K562 (cell line): Measurements from ENCODE around the gene DCTN2. TPM values are rescaled to one million over a fixed set of nuclear protein-coding genes. Genes with fewer than 3 reads are reported as not detected.
A peak's percentile ranks its signal among the peaks of the same experiment; 100 is the strongest.

ENCODE experiments used
- ARID1B ChIP-seq: fragments of 450-650 bp; IDR thresholded peaks from 2 replicates; pipeline ENCODE4 v1.6.1; 2016; ENCODE audit warnings: antibody characterized with exemption, mild to moderate bottlenecking, inconsistent platforms
- CHAMP1 ChIP-seq: fragments of 450-650 bp; IDR thresholded peaks from 2 replicates; pipeline ENCODE4 v1.6.1; 2016; ENCODE audit warnings: mild to moderate bottlenecking
- CREM ChIP-seq: IDR thresholded peaks from 2 replicates; pipeline ENCODE4 v1.6.1; 2014; ENCODE audit warnings: antibody characterized with exemption, low read depth
- E2F5 ChIP-seq: sonication (generic); formaldehyde crosslinking; IDR thresholded peaks from 2 replicates; pipeline ENCODE4 v1.8.0; 2022; ENCODE audit warnings: mild to moderate bottlenecking, missing genetic modification reagents
- FOS ChIP-seq: IDR thresholded peaks from 3 replicates; pipeline ENCODE4 v1.6.1; 2011; ENCODE audit not compliant: insufficient read length; ENCODE audit errors: extremely low read depth
- GTF2A2 ChIP-seq: IDR thresholded peaks from 2 replicates; pipeline ENCODE4 v1.6.1; 2016; ENCODE audit warnings: mild to moderate bottlenecking, missing genetic modification characterization, missing compliant biosample characterization
- MTA2 ChIP-seq: fragments of 450-650 bp; IDR thresholded peaks from 2 replicates; pipeline ENCODE4 v1.6.1; 2016; ENCODE audit warnings: low read depth
- NCOA6 ChIP-seq: fragments of 450-650 bp; IDR thresholded peaks from 2 replicates; pipeline ENCODE4 v1.6.1; 2017; ENCODE audit warnings: mild to moderate bottlenecking
- NFYB ChIP-seq: IDR thresholded peaks from 2 replicates; pipeline ENCODE4 v1.6.1; 2011; ENCODE audit warnings: mild to moderate bottlenecking, moderate library complexity; ENCODE audit not compliant: insufficient read length; ENCODE audit errors: extremely low read depth
- NR0B1 ChIP-seq: fragments of 450-650 bp; IDR thresholded peaks from one replicate; pipeline ENCODE4 v1.6.1; 2018; ENCODE audit warnings: mild to moderate bottlenecking, moderate library complexity; ENCODE audit not compliant: partially characterized antibody
- PKNOX1 ChIP-seq: fragments of 450-650 bp; IDR thresholded peaks from 2 replicates; pipeline ENCODE4 v1.6.1; 2016
- PPARD ChIP-seq: fragments of 250-450 bp; sonication (Bioruptor Pico); IDR thresholded peaks from 2 replicates; pipeline ENCODE4 v1.8.0; 2022; ENCODE audit warnings: inconsistent platforms, mild to moderate bottlenecking, moderate library complexity
- SAP30 ChIP-seq: fragments of 200-600 bp; sonication (generic); IDR thresholded peaks from 2 replicates; pipeline ENCODE4 v1.6.1; 2012; ENCODE audit warnings: borderline replicate concordance, low read depth, mild to moderate bottlenecking, moderate library complexity, low read length, control low read depth, inconsistent platforms; ENCODE audit not compliant: insufficient read depth, poor library complexity, severe bottlenecking
- SRF ChIP-seq, 2 experiments: fragments of 250-450, 450-650 bp in 1 of 2; sonication (Bioruptor Pico) in 1 of 2; sonication (generic) in 1 of 2; formaldehyde crosslinking; IDR thresholded peaks; 2 replicates each; pipeline versions ENCODE4 v1.5.0 to v1.5.1; 2020 to 2022; ENCODE audit warnings: mild to moderate bottlenecking in 1 of 2, missing genetic modification reagents in 1 of 2
- YBX1 ChIP-seq: fragments of 450-650 bp; IDR thresholded peaks from 2 replicates; pipeline ENCODE4 v1.7.1; 2016; ENCODE audit warnings: mild to moderate bottlenecking
- ZNF146 ChIP-seq: IDR thresholded peaks from one replicate; pipeline ENCODE4 v1.6.1; 2018; ENCODE audit warnings: missing compliant biosample characterization; ENCODE audit not compliant: unreplicated experiment
- ZNF253 ChIP-seq: fragments of 250-450 bp; sonication (Bioruptor Pico); conservative IDR thresholded peaks from 2 replicates; pipeline ENCODE4 v1.6.1; 2021; ENCODE audit warnings: mild to moderate bottlenecking
- ZNF445 ChIP-seq: fragments of 250-450 bp; sonication (Bioruptor Pico); IDR thresholded peaks from 2 replicates; pipeline ENCODE4 v1.4.0; 2020; ENCODE audit warnings: low read depth, mild to moderate bottlenecking, moderate library complexity
- ZNF583 ChIP-seq: fragments of 250-450 bp; sonication (Bioruptor Pico); IDR thresholded peaks from 2 replicates; pipeline ENCODE4 v1.4.0; 2020
- ZNF644 ChIP-seq: fragments of 200-800 bp; sonication (Bioruptor generic); IDR thresholded peaks from 2 replicates; pipeline ENCODE4 v1.6.1; 2016; ENCODE audit warnings: low read depth, missing genetic modification characterization, missing compliant biosample characterization
- polyA plus RNA-seq, 8 experiments: library from polyadenylated mRNA; depleted of rRNA in 4 of 8; stranded (reverse) in 5 of 8; unstranded in 3 of 8; fragments of >200 nt; fragmentation: Nextera tagmentation in 2 of 8; fragmentation: Illumina TruSeq in 1 of 8; extraction: Ambion mirVana in 2 of 8; extraction: Trizol in 1 of 8; gene quantifications; 2 replicates each; pipeline versions ENCODE4 v1.2.1 to v1.2.3, GENCODE V29; 2011 to 2014; ENCODE audit warnings: inconsistent platforms in 1 of 8, missing spikeins in 1 of 8
- total RNA-seq, 7 experiments: library from RNA; depleted of rRNA in 6 of 7; stranded (reverse); fragments of >200 nt in 6 of 7; fragmentation: Illumina TruSeq in 2 of 7; extraction: Trizol in 2 of 7; gene quantifications; 2 replicates each; pipeline versions ENCODE4 v1.2.1 to v1.2.3, GENCODE V29; 2011 to 2021; ENCODE audit warnings: low replicate concordance in 1 of 7

Gene DCTN2
- total and polyA plus RNA-seq, 9 of the 15 experiments (the other 6 are each of a cell fraction or from before 2014, with no cell fraction given): 43.6 to 270 (median 125) TPM

GRCh38 chr12:57553343-57554202 is 6.6 kb upstream of the DCTN2 start (continued):
- TF ChIP-seq ZNF146 (CRISPR knock-in tag): no peak
- no peak for TF ChIP-seq PKNOX1
- no peak for TF ChIP-seq ZNF253
- no peak for TF ChIP-seq ZNF583 (CRISPR knock-in tag)
- no peak for TF ChIP-seq PPARD (CRISPR knock-in tag)
- no peak for TF ChIP-seq GTF2A2 (tag)
- no peak for TF ChIP-seq CREM
- TF ChIP-seq ZNF445 (CRISPR knock-in tag): no peak
- TF ChIP-seq NCOA6: no peak
- TF ChIP-seq YBX1: no peak
- no peak for TF ChIP-seq NFYB
- no peak for TF ChIP-seq SRF (CRISPR knock-in tag; IDR thresholded peaks at IDR 0.05)
- TF ChIP-seq CHAMP1: no peak
- no peak for TF ChIP-seq NR0B1
- no peak for TF ChIP-seq E2F5 (CRISPR knock-in tag)
- peak; percentile 23; the same call in 1 of the 2 replicates for TF ChIP-seq ARID1B
- TF ChIP-seq MTA2: no peak
- TF ChIP-seq ZNF644 (tag): no peak
- TF ChIP-seq FOS: no peak
- no peak for TF ChIP-seq SAP30
- TF ChIP-seq, all 486 proteins: peak for 15
